ENCODE data around the gene ZFAND2B. TPM values are rescaled to one million over a fixed set of nuclear protein-coding genes. Genes with fewer than 3 reads are reported as not detected.
A peak's percentile ranks its signal among the peaks of the same experiment; 100 is the strongest.

Gene ZFAND2B
- polyA plus RNA-seq, 6 donors from 2014 or later, result 50.7 to 77.7 (median 57.9) TPM

GRCh38 chr2:219213486-219214071 lies 7.0 kb downstream of the ZFAND2B start:
- H3K4me3 Mint-ChIP-seq, result peak overlapping the region in 2 of 8 donors; percentile 44 to 64
- ATAC-seq (ENCODE audit: low read depth in 2 of 2), result no peak
- no peaks in the 10 kb centered on the region for H3K9me3 Mint-ChIP-seq
- H3K27me3 Mint-ChIP-seq, result no peaks in the 10 kb centered on the region
- no peak overlapping the region for H3K27ac Mint-ChIP-seq
- H3K36me3 Mint-ChIP-seq, result peaks cover 0 to 7% of the 10 kb centered on the region in 2 donors
- no peak for DNase-seq
- peaks cover 14 to 34% (median 28%) of the 10 kb centered on the region in 3 donors for H3K4me1 Mint-ChIP-seq

GRCh38 chr2:219214141-219214540 lies 7.6 kb downstream of the ZFAND2B start:
- Mint-ChIP-seq H3K4me1 (peaks cover 17 to 35% (median 28%) of the 10 kb centered on the region in 3 donors), H3K4me3 (peak overlapping the region in 1 of 8 donors; percentile 64), H3K9me3 (no peaks in the 10 kb centered on the region), H3K27ac (peak overlapping the region in 1 of 6 donors; percentile 32), H3K27me3 (no peaks in the 10 kb centered on the region), H3K36me3 (peaks cover 0 to 7% of the 10 kb centered on the region in 2 donors)
- ATAC-seq (ENCODE audit: low read depth in 2 of 2) (no peak), DNase-seq (no peak)

GRCh38 chr2:219214786-219215185 lies 8.2 kb downstream of the ZFAND2B start:
- Mint-ChIP-seq H3K4me3 (peak overlapping the region in 1 of 8 donors; percentile 62), H3K27ac (no peak overlapping the region), H3K9me3 (no peaks in the 10 kb centered on the region)

GRCh38 chr2:219215871-219216534 lies 9.4 kb downstream of the ZFAND2B start:
- no peaks in the 10 kb centered on the region for H3K9me3 Mint-ChIP-seq
- no peaks in the 10 kb centered on the region for H3K27me3 Mint-ChIP-seq
- peak overlapping the region in 1 of 8 donors; percentile 69 for H3K4me3 Mint-ChIP-seq
- no peak for ATAC-seq (ENCODE audit: low read depth in 2 of 2)
- H3K36me3 Mint-ChIP-seq, result peaks cover 0 to 7% of the 10 kb centered on the region in 2 donors
- DNase-seq, result no peak
- H3K27ac Mint-ChIP-seq, result no peak overlapping the region
- peaks cover 21 to 43% (median 42%) of the 10 kb centered on the region in 3 donors for H3K4me1 Mint-ChIP-seq

More at GRCh38 chr2:219214786-219215185, 8.2 kb downstream of the ZFAND2B start:
- no peak for DNase-seq
- ATAC-seq (ENCODE audit: low read depth in 2 of 2), result no peak
- Mint-ChIP-seq H3K4me1 (peaks cover 21 to 40% (median 32%) of the 10 kb centered on the region in 3 donors), H3K36me3 (peaks cover 0 to 7% of the 10 kb centered on the region in 2 donors), H3K27me3 (no peaks in the 10 kb centered on the region)

- Mint-ChIP-seq H3K27me3 (no peaks in the 10 kb centered on the region), H3K27ac (no peak overlapping the region), H3K36me3 (peaks cover 4 to 12% of the 10 kb centered on the region in 2 donors), H3K9me3 (no peaks in the 10 kb centered on the region), H3K4me3 (peak overlapping the region in 5 of 8 donors; percentile 7 to 77 (median 44)), H3K4me1 (peaks cover 24 to 42% (median 37%) of the 10 kb centered on the region in 3 donors)
- ATAC-seq (ENCODE audit: low read depth in 2 of 2) (no peak), DNase-seq (no peak)
These were observed 9.9 kb downstream of the ZFAND2B start for GRCh38 chr2:219216535-219216915.

GRCh38 chr2:219218217-219218731 lies 11.7 kb downstream of the ZFAND2B start:
- Mint-ChIP-seq H3K4me3 (peak overlapping the region; percentile 78 to 94 (median 84)), H3K27ac (peak overlapping the region; percentile 38 to 79 (median 70)), H3K9me3 (no peaks in the 10 kb centered on the region), H3K36me3 (peaks cover 6 to 19% of the 10 kb centered on the region in 2 donors), H3K4me1 (peaks cover 26 to 42% (median 29%) of the 10 kb centered on the region in 3 donors), H3K27me3 (no peaks in the 10 kb centered on the region)
- ATAC-seq (ENCODE audit: low read depth in 2 of 2), result peak; percentile 20 to 24
- no peak for DNase-seq

- DNase-seq, result peak; percentile 88
- H3K27ac Mint-ChIP-seq, result peak within 1 kb of the TSS; percentile 61 to 92 (median 78)
- peak; percentile 95 to 97 for ATAC-seq (ENCODE audit: low read depth in 2 of 2)
- no peaks in the 10 kb centered on the region for H3K9me3 Mint-ChIP-seq
- H3K27me3 Mint-ChIP-seq, result no peaks in the 10 kb centered on the region
- peak within 1 kb of the TSS; percentile 78 to 94 (median 86) for H3K4me3 Mint-ChIP-seq
- H3K36me3 Mint-ChIP-seq, result peaks cover 6 to 22% of the 10 kb centered on the region in 2 donors
- H3K4me1 Mint-ChIP-seq, result peaks cover 26 to 41% (median 29%) of the 10 kb centered on the region in 3 donors
These were observed 12.4 kb downstream of the ZFAND2B start, which contains the start of gene ABCB6 for GRCh38 chr2:219218732-219219701. ABCB6 (minus strand) TSS chr2:219218958; CDS start chr2:219218673, 285 bp downstream.

GRCh38 chr2:219219784-219220532 lies 13.4 kb downstream of the ZFAND2B start:
- DNase-seq, result no peak
- Mint-ChIP-seq H3K36me3 (peaks cover 12 to 22% of the 10 kb centered on the region in 2 donors), H3K27me3 (no peaks in the 10 kb centered on the region), H3K9me3 (no peaks in the 10 kb centered on the region), H3K4me1 (peaks cover 25 to 37% (median 35%) of the 10 kb centered on the region in 3 donors), H3K4me3 (peak overlapping the region; percentile 15 to 90 (median 68)), H3K27ac (peak overlapping the region in 5 of 6 donors; percentile 26 to 79 (median 54))
- no peak for ATAC-seq (ENCODE audit: low read depth in 2 of 2)

- H3K36me3 Mint-ChIP-seq, result peaks cover 16 to 30% of the 10 kb centered on the region in 2 donors
- H3K27me3 Mint-ChIP-seq, result no peaks in the 10 kb centered on the region
- peak overlapping the region in 3 of 8 donors; percentile 1 to 71 (median 44) for H3K4me3 Mint-ChIP-seq
- peak overlapping the region in 2 of 6 donors; percentile 28 to 64 for H3K27ac Mint-ChIP-seq
- DNase-seq, result no peak
- H3K4me1 Mint-ChIP-seq, result peaks cover 31 to 39% (median 37%) of the 10 kb centered on the region in 3 donors
- no peaks in the 10 kb centered on the region for H3K9me3 Mint-ChIP-seq
- ATAC-seq (ENCODE audit: low read depth in 2 of 2), result no peak
These were observed 14.2 kb downstream of the ZFAND2B start for GRCh38 chr2:219220652-219221402.

GRCh38 chr2:219221957-219222518 lies 15.5 kb downstream of the ZFAND2B start:
- Mint-ChIP-seq H3K36me3 (peaks cover 21 to 30% of the 10 kb centered on the region in 2 donors), H3K4me1 (peaks cover 25 to 38% (median 31%) of the 10 kb centered on the region in 3 donors), H3K27ac (no peak overlapping the region), H3K9me3 (no peaks in the 10 kb centered on the region), H3K27me3 (no peaks in the 10 kb centered on the region), H3K4me3 (peak overlapping the region in 1 of 8 donors; percentile 71)
- ATAC-seq (ENCODE audit: low read depth in 2 of 2) (no peak), DNase-seq (no peak)

GRCh38 chr2:219223831-219224610 lies 17.4 kb downstream of the ZFAND2B start:
- Mint-ChIP-seq H3K4me1 (peaks cover 31 to 44% (median 32%) of the 10 kb centered on the region in 3 donors), H3K27me3 (no peaks in the 10 kb centered on the region), H3K9me3 (no peaks in the 10 kb centered on the region), H3K4me3 (peak overlapping the region in 1 of 8 donors; percentile 42), H3K27ac (peak overlapping the region in 3 of 6 donors; percentile 11 to 81 (median 56)), H3K36me3 (peaks cover 21 to 30% of the 10 kb centered on the region in 2 donors)
- DNase-seq, result no peak
- no peak for ATAC-seq (ENCODE audit: low read depth in 2 of 2)

All from naive B cell (primary cell).